Vagina (tissue), 2 donors: ENCODE measurements around the gene TNIP3.

ENCODE experiments used
- POLR2A ChIP-seq, 2 donors: fragments of 450-650 bp; IDR thresholded peaks; one replicate each; pipeline ENCODE4 v1.6.1; 2017; ENCODE audit warnings: antibody characterized with exemption in 2 of 2, mild to moderate bottlenecking in 2 of 2, moderate library complexity in 2 of 2
- TF ChIP-seq, protein P1 (sequence below), 3 experiments: fragments of 450-650 bp in 2 of 3; fragments of 200-600 bp in 1 of 3; sonication (generic) in 1 of 3; IDR thresholded peaks; one replicate each; pipeline ENCODE4 v1.5.1; 2017 to 2019; ENCODE audit warnings: antibody characterized with exemption in 3 of 3, mild to moderate bottlenecking in 2 of 3, moderate library complexity in 2 of 3

GRCh38 chr4:121108557-121108956, 55.6 kb downstream of the TNIP3 start:
- TF ChIP-seq POLR2A (IDR thresholded peaks at IDR 0.05) = no peak
- TF ChIP-seq, protein P1, sequence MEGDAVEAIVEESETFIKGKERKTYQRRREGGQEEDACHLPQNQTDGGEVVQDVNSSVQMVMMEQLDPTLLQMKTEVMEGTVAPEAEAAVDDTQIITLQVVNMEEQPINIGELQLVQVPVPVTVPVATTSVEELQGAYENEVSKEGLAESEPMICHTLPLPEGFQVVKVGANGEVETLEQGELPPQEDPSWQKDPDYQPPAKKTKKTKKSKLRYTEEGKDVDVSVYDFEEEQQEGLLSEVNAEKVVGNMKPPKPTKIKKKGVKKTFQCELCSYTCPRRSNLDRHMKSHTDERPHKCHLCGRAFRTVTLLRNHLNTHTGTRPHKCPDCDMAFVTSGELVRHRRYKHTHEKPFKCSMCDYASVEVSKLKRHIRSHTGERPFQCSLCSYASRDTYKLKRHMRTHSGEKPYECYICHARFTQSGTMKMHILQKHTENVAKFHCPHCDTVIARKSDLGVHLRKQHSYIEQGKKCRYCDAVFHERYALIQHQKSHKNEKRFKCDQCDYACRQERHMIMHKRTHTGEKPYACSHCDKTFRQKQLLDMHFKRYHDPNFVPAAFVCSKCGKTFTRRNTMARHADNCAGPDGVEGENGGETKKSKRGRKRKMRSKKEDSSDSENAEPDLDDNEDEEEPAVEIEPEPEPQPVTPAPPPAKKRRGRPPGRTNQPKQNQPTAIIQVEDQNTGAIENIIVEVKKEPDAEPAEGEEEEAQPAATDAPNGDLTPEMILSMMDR (IDR thresholded peaks at IDR 0.05) = no peak
